HepG2 (cell line): ENCODE results near the gene MGA. TPM values are rescaled to one million over a fixed set of nuclear protein-coding genes. Genes with fewer than 3 reads are reported as not detected.

Experiments used
- ELF3 ChIP-seq: IDR thresholded peaks from 2 replicates; pipeline ENCODE4 v1.6.1; 2016; ENCODE audit warnings: missing genetic modification reagents, missing compliant biosample characterization
- ELF4 ChIP-seq: sonication (generic); formaldehyde crosslinking; IDR thresholded peaks from 2 replicates; pipeline ENCODE4 v1.5.0; 2020; ENCODE audit warnings: missing genetic modification reagents, mild to moderate bottlenecking, moderate library complexity, borderline replicate concordance
- KDM6A ChIP-seq: IDR thresholded peaks from 2 replicates; pipeline ENCODE4 v1.6.1; 2016; ENCODE audit warnings: low read depth
- MAZ ChIP-seq, 2 experiments: sonication (generic) in 1 of 2; formaldehyde crosslinking in 1 of 2; IDR thresholded peaks; 2 replicates each; pipeline versions ENCODE4 v1.5.0 to v1.6.1; 2012 to 2020; ENCODE audit warnings: low read depth in 2 of 2, mild to moderate bottlenecking in 2 of 2, borderline replicate concordance in 1 of 2, improper control_type of control experiment in 1 of 2, low read length in 1 of 2, missing genetic modification reagents in 1 of 2, moderate library complexity in 1 of 2
- MTA1 ChIP-seq: sonication (generic); formaldehyde crosslinking; IDR thresholded peaks from 2 replicates; pipeline ENCODE4 v1.4.0; 2020; ENCODE audit warnings: missing genetic modification reagents, mild to moderate bottlenecking, borderline replicate concordance
- RBAK ChIP-seq: sonication (generic); formaldehyde crosslinking; IDR thresholded peaks from 2 replicates; pipeline ENCODE4 v1.5.1; 2020; ENCODE audit warnings: mild to moderate bottlenecking, missing genetic modification reagents
- ZC3H13 ChIP-seq: sonication (generic); formaldehyde crosslinking; IDR thresholded peaks from 2 replicates; pipeline ENCODE4 v1.8.1; 2023; ENCODE audit warnings: mild to moderate bottlenecking, missing genetic modification reagents, moderate library complexity
- ZFAT ChIP-seq: sonication (generic); formaldehyde crosslinking; conservative IDR thresholded peaks from 2 replicates; pipeline ENCODE4 v1.8.1; 2023; ENCODE audit warnings: missing genetic modification reagents, inconsistent platforms
- ZFP36L2 ChIP-seq: sonication (generic); formaldehyde crosslinking; IDR thresholded peaks from 2 replicates; pipeline ENCODE4 v1.4.0; 2020; ENCODE audit warnings: missing genetic modification reagents
- ZNF207 ChIP-seq: fragments of 450-650 bp; IDR thresholded peaks from 2 replicates; pipeline ENCODE4 v1.6.1; 2016; ENCODE audit warnings: antibody characterized with exemption, borderline replicate concordance
- ZNF3 ChIP-seq: IDR thresholded peaks from 2 replicates; pipeline ENCODE4 v1.7.0; 2017; ENCODE audit warnings: inconsistent platforms
- ZNF326 ChIP-seq: sonication (generic); formaldehyde crosslinking; IDR thresholded peaks from 2 replicates; pipeline ENCODE4 v1.4.0; 2020; ENCODE audit warnings: missing genetic modification reagents, borderline replicate concordance
- ZNF510 ChIP-seq: sonication (generic); formaldehyde crosslinking; IDR thresholded peaks from 2 replicates; pipeline ENCODE4 v1.4.0; 2020; ENCODE audit warnings: low read depth, mild to moderate bottlenecking, missing genetic modification reagents
- ZNF776 ChIP-seq: sonication (generic); formaldehyde crosslinking; IDR thresholded peaks from 2 replicates; pipeline ENCODE4 v1.4.0; 2020; ENCODE audit warnings: mild to moderate bottlenecking, missing genetic modification reagents
- ZSCAN29 ChIP-seq: sonication (generic); formaldehyde crosslinking; conservative IDR thresholded peaks from 2 replicates; pipeline ENCODE4 v1.4.0; 2020; ENCODE audit warnings: mild to moderate bottlenecking, missing genetic modification reagents
- polyA plus RNA-seq, 8 experiments: library from polyadenylated mRNA; depleted of rRNA in 3 of 8; stranded (reverse) in 7 of 8; unstranded in 1 of 8; fragments of >200 nt; fragmentation: Illumina TruSeq in 4 of 8; extraction: Trizol in 4 of 8; gene quantifications; 2 replicates each; pipeline versions ENCODE4 v1.2.1 to v1.2.3, GENCODE V29; 2011 to 2016; ENCODE audit warnings: low read depth in 4 of 8, missing spikeins in 1 of 8, mixed read lengths in 1 of 8; ENCODE audit not compliant: insufficient read depth in 1 of 8
- total RNA-seq, 5 experiments: library from RNA; depleted of rRNA; stranded (reverse); fragments of >200 nt; fragmentation: Illumina TruSeq; extraction: Trizol; gene quantifications; 2 replicates each; pipeline ENCODE4 v1.2.3, GENCODE V29; 2016; ENCODE audit warnings: low read depth in 1 of 5
- TF ChIP-seq, protein P1 (sequence below): sonication (generic); formaldehyde crosslinking; IDR thresholded peaks from 2 replicates; pipeline ENCODE4 v1.5.1; 2020; ENCODE audit warnings: missing genetic modification reagents, mild to moderate bottlenecking, borderline replicate concordance
- TF ChIP-seq, protein P2 (sequence below): IDR thresholded peaks from 2 replicates; pipeline ENCODE4 v1.4.0; 2020; ENCODE audit warnings: mild to moderate bottlenecking, missing genetic modification reagents
- TF ChIP-seq, protein P3 (sequence below): sonication (generic); formaldehyde crosslinking; IDR thresholded peaks from 2 replicates; pipeline ENCODE4 v1.9.0; 2022; ENCODE audit warnings: low read depth, missing genetic modification reagents

The MGA gene
- total and polyA plus RNA-seq, 2 of the 13 experiments (the other 11 are each of a cell fraction or from before 2014, with no cell fraction given): 5.3 to 59.0 TPM

DNA sequence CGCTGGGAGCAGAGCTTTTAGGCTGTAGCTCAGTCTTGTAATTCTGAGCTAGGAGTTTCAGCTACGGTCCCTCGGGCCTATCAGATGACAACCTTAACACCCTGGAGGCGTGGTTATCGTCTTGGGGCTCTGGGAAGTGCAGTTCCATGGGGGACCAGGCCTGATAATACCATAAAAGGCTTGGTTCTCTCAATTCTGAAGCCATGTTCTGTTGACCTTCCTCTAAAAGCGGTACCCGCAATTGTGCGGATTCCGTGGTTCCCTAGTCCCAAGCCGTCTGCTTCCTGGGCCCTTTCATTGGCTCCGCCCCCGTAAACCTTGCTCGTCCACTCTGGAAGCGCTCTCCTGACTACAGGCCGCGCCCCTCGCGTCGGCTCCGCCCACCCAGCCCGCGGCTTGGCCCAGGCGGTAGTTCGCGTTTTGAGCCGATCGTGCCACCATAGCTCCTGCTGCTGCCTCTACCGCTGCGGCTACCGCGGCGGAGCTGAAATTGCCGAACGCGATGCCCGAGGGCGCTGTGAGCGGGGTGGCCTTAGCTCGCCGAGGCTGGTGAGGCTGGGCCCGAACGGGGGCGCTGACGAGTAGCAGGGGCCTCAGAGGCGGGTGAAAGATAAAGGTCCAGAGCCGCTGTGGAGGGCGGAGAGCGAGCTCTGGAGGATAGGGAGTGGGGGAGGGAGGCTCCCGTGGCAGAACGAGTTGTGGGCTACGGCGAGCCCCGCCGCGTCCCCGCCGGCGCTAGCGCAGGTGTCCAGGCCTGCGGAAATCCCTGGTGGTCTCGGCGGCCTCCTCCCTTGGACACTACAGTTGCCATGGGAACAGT, 114.1 kb downstream of the MGA start, which contains the start of gene MAPKBP1 (continued):
- TF ChIP-seq, protein P1, sequence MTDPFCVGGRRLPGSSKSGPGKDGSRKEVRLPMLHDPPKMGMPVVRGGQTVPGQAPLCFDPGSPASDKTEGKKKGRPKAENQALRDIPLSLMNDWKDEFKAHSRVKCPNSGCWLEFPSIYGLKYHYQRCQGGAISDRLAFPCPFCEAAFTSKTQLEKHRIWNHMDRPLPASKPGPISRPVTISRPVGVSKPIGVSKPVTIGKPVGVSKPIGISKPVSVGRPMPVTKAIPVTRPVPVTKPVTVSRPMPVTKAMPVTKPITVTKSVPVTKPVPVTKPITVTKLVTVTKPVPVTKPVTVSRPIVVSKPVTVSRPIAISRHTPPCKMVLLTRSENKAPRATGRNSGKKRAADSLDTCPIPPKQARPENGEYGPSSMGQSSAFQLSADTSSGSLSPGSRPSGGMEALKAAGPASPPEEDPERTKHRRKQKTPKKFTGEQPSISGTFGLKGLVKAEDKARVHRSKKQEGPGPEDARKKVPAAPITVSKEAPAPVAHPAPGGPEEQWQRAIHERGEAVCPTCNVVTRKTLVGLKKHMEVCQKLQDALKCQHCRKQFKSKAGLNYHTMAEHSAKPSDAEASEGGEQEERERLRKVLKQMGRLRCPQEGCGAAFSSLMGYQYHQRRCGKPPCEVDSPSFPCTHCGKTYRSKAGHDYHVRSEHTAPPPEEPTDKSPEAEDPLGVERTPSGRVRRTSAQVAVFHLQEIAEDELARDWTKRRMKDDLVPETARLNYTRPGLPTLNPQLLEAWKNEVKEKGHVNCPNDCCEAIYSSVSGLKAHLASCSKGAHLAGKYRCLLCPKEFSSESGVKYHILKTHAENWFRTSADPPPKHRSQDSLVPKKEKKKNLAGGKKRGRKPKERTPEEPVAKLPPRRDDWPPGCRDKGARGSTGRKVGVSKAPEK: no peak; the same call in 1 of the 2 replicates
- TF ChIP-seq ELF4 (CRISPR knock-in tag): no peak
- TF ChIP-seq, protein P2, sequence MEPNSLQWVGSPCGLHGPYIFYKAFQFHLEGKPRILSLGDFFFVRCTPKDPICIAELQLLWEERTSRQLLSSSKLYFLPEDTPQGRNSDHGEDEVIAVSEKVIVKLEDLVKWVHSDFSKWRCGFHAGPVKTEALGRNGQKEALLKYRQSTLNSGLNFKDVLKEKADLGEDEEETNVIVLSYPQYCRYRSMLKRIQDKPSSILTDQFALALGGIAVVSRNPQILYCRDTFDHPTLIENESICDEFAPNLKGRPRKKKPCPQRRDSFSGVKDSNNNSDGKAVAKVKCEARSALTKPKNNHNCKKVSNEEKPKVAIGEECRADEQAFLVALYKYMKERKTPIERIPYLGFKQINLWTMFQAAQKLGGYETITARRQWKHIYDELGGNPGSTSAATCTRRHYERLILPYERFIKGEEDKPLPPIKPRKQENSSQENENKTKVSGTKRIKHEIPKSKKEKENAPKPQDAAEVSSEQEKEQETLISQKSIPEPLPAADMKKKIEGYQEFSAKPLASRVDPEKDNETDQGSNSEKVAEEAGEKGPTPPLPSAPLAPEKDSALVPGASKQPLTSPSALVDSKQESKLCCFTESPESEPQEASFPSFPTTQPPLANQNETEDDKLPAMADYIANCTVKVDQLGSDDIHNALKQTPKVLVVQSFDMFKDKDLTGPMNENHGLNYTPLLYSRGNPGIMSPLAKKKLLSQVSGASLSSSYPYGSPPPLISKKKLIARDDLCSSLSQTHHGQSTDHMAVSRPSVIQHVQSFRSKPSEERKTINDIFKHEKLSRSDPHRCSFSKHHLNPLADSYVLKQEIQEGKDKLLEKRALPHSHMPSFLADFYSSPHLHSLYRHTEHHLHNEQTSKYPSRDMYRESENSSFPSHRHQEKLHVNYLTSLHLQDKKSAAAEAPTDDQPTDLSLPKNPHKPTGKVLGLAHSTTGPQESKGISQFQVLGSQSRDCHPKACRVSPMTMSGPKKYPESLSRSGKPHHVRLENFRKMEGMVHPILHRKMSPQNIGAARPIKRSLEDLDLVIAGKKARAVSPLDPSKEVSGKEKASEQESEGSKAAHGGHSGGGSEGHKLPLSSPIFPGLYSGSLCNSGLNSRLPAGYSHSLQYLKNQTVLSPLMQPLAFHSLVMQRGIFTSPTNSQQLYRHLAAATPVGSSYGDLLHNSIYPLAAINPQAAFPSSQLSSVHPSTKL (CRISPR knock-in tag): peak; percentile 79
- peak; percentile 76; the same call in 1 of the 2 replicates for TF ChIP-seq RBAK
- TF ChIP-seq ZNF207: no peak
- TF ChIP-seq ZNF776: peak; percentile 83; the same call in 1 of the 2 replicates
- TF ChIP-seq ELF3 (CRISPR knock-in tag): peak; percentile 91
- TF ChIP-seq MTA1 (CRISPR knock-in tag): peak; percentile 92
- no peak for TF ChIP-seq ZNF326 (CRISPR knock-in tag)
- TF ChIP-seq ZNF3: no peak
- no peak for TF ChIP-seq ZFAT (CRISPR knock-in tag)
- no peak for TF ChIP-seq ZFP36L2 (CRISPR knock-in tag)
- TF ChIP-seq, protein P3, sequence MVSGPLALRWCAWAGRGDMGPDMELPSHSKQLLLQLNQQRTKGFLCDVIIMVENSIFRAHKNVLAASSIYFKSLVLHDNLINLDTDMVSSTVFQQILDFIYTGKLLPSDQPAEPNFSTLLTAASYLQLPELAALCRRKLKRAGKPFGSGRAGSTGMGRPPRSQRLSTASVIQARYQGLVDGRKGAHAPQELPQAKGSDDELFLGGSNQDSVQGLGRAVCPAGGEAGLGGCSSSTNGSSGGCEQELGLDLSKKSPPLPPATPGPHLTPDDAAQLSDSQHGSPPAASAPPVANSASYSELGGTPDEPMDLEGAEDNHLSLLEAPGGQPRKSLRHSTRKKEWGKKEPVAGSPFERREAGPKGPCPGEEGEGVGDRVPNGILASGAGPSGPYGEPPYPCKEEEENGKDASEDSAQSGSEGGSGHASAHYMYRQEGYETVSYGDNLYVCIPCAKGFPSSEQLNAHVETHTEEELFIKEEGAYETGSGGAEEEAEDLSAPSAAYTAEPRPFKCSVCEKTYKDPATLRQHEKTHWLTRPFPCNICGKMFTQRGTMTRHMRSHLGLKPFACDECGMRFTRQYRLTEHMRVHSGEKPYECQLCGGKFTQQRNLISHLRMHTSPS (CRISPR knock-in tag): peak; percentile 87
- no peak for TF ChIP-seq KDM6A (CRISPR knock-in tag)
- peak; percentile 46 for TF ChIP-seq MAZ (IDR thresholded peaks at IDR 0.05; ENCODE audit: borderline replicate concordance, low read depth, low read length)
- TF ChIP-seq MAZ (CRISPR knock-in tag; IDR thresholded peaks at IDR 0.05; ENCODE audit: low read depth): peak; percentile 95
- peak; percentile 95 for TF ChIP-seq ZSCAN29 (CRISPR knock-in tag)
- no peak; the same call in 1 of the 2 replicates for TF ChIP-seq ZNF510 (CRISPR knock-in tag)
- TF ChIP-seq ZC3H13 (CRISPR knock-in tag): peak; percentile 97
